ENCODE results near the gene CKAP5.

DNA sequence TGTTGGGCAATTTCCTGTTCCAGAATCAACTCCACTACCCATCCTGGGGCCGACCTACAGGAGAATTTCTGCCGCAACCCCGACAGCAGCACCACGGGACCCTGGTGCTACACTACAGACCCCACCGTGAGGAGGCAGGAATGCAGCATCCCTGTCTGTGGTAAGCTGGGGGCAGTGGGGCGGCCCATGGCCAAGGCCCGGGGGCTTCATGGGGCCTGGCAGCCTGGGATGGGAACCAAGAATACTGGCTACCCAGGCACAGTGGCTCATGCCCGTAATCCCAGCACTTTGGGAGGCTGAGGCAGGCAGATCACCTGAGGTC, 122.8 kb downstream of the CKAP5 start:
- TF ChIP-seq, protein P1, sequence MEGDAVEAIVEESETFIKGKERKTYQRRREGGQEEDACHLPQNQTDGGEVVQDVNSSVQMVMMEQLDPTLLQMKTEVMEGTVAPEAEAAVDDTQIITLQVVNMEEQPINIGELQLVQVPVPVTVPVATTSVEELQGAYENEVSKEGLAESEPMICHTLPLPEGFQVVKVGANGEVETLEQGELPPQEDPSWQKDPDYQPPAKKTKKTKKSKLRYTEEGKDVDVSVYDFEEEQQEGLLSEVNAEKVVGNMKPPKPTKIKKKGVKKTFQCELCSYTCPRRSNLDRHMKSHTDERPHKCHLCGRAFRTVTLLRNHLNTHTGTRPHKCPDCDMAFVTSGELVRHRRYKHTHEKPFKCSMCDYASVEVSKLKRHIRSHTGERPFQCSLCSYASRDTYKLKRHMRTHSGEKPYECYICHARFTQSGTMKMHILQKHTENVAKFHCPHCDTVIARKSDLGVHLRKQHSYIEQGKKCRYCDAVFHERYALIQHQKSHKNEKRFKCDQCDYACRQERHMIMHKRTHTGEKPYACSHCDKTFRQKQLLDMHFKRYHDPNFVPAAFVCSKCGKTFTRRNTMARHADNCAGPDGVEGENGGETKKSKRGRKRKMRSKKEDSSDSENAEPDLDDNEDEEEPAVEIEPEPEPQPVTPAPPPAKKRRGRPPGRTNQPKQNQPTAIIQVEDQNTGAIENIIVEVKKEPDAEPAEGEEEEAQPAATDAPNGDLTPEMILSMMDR (IDR thresholded peaks at IDR 0.05): no peak
- TF ChIP-seq POLR2A (IDR thresholded peaks at IDR 0.05): no peak
